PC-9 (cell line): ENCODE results near the gene ST7. TPM values are rescaled to one million over a fixed set of nuclear protein-coding genes. Genes with fewer than 3 reads are reported as not detected.

Experiments
- BruUV-seq: library from RNA; stranded (reverse); fragments of 400-500 nt; replicated peaks from 2 replicates; lab custom pipeline; 2021; lab: Mats Ljungman, UMichigan
- CTCF ChIA-PET: fragments of 300-600 bp; sonication (Branson Sonifier 250); formaldehyde crosslinking; loops from one replicate; lab custom pipeline; 2022; ENCODE audit warnings: antibody characterized with exemption; lab: Charles Lee
- POLR2A ChIA-PET: fragments of 300-600 bp; sonication (Branson Sonifier 250); formaldehyde crosslinking; loops from one replicate; lab custom pipeline; 2022; ENCODE audit warnings: antibody characterized with exemption; ENCODE audit not compliant: unreplicated experiment; lab: Charles Lee
- DNase-seq, 2 experiments: peaks; one replicate each; pipeline versions ENCODE4 v3.0.0 to v3.0.0-alpha.2; 2015 to 2022; ENCODE audit warnings: mixed read lengths in 1 of 2
- H2AFZ ChIP-seq: fragments of 200-600 bp; sonication (generic); 2 replicates; pipeline ENCODE4 v1.8.1; 2017; ENCODE audit warnings: antibody characterized with exemption
- H3F3A ChIP-seq: fragments of 200-600 bp; sonication (generic); 2 replicates; pipeline ENCODE4 v1.8.1; 2017; ENCODE audit warnings: antibody characterized with exemption, mild to moderate bottlenecking, low read depth; ENCODE audit not compliant: insufficient read depth
- H3K27ac ChIP-seq: fragments of 200-600 bp; sonication (generic); 2 replicates; pipeline ENCODE4 v1.6.1; 2016; ENCODE audit warnings: mixed run types
- H3K27me3 ChIP-seq: fragments of 200-600 bp; sonication (generic); 2 replicates; pipeline ENCODE4 v1.6.1; 2016; ENCODE audit warnings: low read depth, mixed run types; ENCODE audit not compliant: insufficient read depth
- H3K36me3 ChIP-seq: fragments of 200-600 bp; sonication (generic); 2 replicates; pipeline ENCODE4 v1.6.1; 2016; ENCODE audit warnings: low read depth, mixed run types
- H3K4me1 ChIP-seq: fragments of 200-600 bp; sonication (generic); replicated peaks from 2 replicates; pipeline ENCODE4 v1.6.1; 2016; ENCODE audit warnings: mixed run types; ENCODE audit not compliant: insufficient read depth
- H3K4me2 ChIP-seq: fragments of 200-600 bp; sonication (generic); 2 replicates; pipeline ENCODE4 v1.6.1; 2017; ENCODE audit warnings: mixed run types
- H3K4me3 ChIP-seq: fragments of 200-600 bp; sonication (generic); 2 replicates; pipeline ENCODE4 v1.6.1; 2016; ENCODE audit warnings: mixed run types
- H3K79me2 ChIP-seq: fragments of 200-600 bp; sonication (generic); 2 replicates; pipeline ENCODE4 v1.6.1; 2017; ENCODE audit warnings: low read depth, mixed run types
- H3K9me2 ChIP-seq: fragments of 200-600 bp; sonication (generic); 2 replicates; pipeline ENCODE4 v1.8.1; 2017; ENCODE audit warnings: mild to moderate bottlenecking; ENCODE audit not compliant: insufficient read depth
- H3K9me3 ChIP-seq: fragments of 200-600 bp; sonication (generic); 2 replicates; pipeline ENCODE4 v1.8.1; 2016; ENCODE audit warnings: low read depth; ENCODE audit not compliant: insufficient read depth
- H4K20me1 ChIP-seq: fragments of 200-600 bp; sonication (generic); 2 replicates; pipeline ENCODE4 v1.8.1; 2017; ENCODE audit not compliant: insufficient read depth
- CTCF ChIP-seq: fragments of 200-600 bp; sonication (generic); conservative IDR thresholded peaks from 2 replicates; pipeline ENCODE4 v1.6.1; 2017; ENCODE audit warnings: mixed run types, antibody characterized with exemption, mild to moderate bottlenecking, moderate library complexity
- EZH2 ChIP-seq: fragments of 200-600 bp; sonication (generic); IDR thresholded peaks from 2 replicates; pipeline ENCODE4 v1.8.0; 2017; ENCODE audit warnings: antibody characterized with exemption, low read depth
- intact Hi-C: fragments of 100-400 bp; cut with micrococcal nuclease; formaldehyde crosslinking; loops from one replicate; pipeline ENCODE4 v1.10.0; 2022; ENCODE audit not compliant: unreplicated experiment
- total RNA-seq: library from RNA; stranded (reverse); gene quantifications from 2 replicates; pipeline ENCODE4 v1.2.3, GENCODE V29; 2021

ST7 gene
- total RNA-seq, 1 experiment from 2014 or later = 25.8 TPM

GRCh38 chr7:117190746-117191435 lies 237.6 kb downstream of the ST7 start:
- BruUV-seq = no TSS peak
- POLR2A ChIA-PET = no interaction called here
- TF ChIP-seq CTCF = no peak
- TF ChIP-seq EZH2 = no peak

GRCh38 chr7:117192108-117192507 lies 238.8 kb downstream of the ST7 start:
- H4K20me1 ChIP-seq = no peaks in the 10 kb centered on the region
- H3K4me2 ChIP-seq = no peak overlapping the region
- no peak overlapping the region for H3K27ac ChIP-seq
- CTCF ChIA-PET = no interaction called here
- no peak for DNase-seq
- H3F3A ChIP-seq = no peaks in the 10 kb centered on the region
- no TSS peak for BruUV-seq
- no peak overlapping the region for H3K4me3 ChIP-seq
- no peaks in the 10 kb centered on the region for H3K9me3 ChIP-seq
- TF ChIP-seq CTCF (no peak), EZH2 (no peak)
- H3K79me2 ChIP-seq = no peaks in the 10 kb centered on the region
- no peak overlapping the region for H2AFZ ChIP-seq
- H3K4me1 ChIP-seq = no peaks in the 10 kb centered on the region
- H3K36me3 ChIP-seq = no peaks in the 10 kb centered on the region
- POLR2A ChIA-PET = no interaction called here
- H3K27me3 ChIP-seq = no peaks in the 10 kb centered on the region
- intact Hi-C loops = no loop called here
- H3K9me2 ChIP-seq = no peaks in the 10 kb centered on the region

More at GRCh38 chr7:117190746-117191435, 237.6 kb downstream of the ST7 start:
- H2AFZ ChIP-seq = no peak overlapping the region
- no peak overlapping the region for H3K27ac ChIP-seq
- no peak overlapping the region for H3K4me3 ChIP-seq
- no peaks in the 10 kb centered on the region for H3K27me3 ChIP-seq
- H3K36me3 ChIP-seq = no peaks in the 10 kb centered on the region
- H3F3A ChIP-seq = no peaks in the 10 kb centered on the region
- intact Hi-C loops = no loop called here
- DNase-seq = no peak
- H3K9me2 ChIP-seq = no peaks in the 10 kb centered on the region
- H4K20me1 ChIP-seq = no peaks in the 10 kb centered on the region
- no peaks in the 10 kb centered on the region for H3K79me2 ChIP-seq
- no peak overlapping the region for H3K4me2 ChIP-seq
- CTCF ChIA-PET = no interaction called here
- no peaks in the 10 kb centered on the region for H3K9me3 ChIP-seq
- H3K4me1 ChIP-seq = no peaks in the 10 kb centered on the region

GRCh38 chr7:117193564-117193963 lies 240.3 kb downstream of the ST7 start:
- H3K9me3 ChIP-seq = no peaks in the 10 kb centered on the region
- H3K27ac ChIP-seq = no peak overlapping the region
- POLR2A ChIA-PET = interaction anchor here (0.6 kb wide), 1 partner anchor 1133 kb away, joined by 3 read pairs; no protein-coding TSS in a partner anchor
- no peak for DNase-seq
- intact Hi-C loops = no loop called here
- no peak overlapping the region for H2AFZ ChIP-seq
- CTCF ChIA-PET = no interaction called here
- no peaks in the 10 kb centered on the region for H4K20me1 ChIP-seq
- H3K4me2 ChIP-seq = no peak overlapping the region
- no peak for TF ChIP-seq CTCF
- no peak for TF ChIP-seq EZH2
- no peaks in the 10 kb centered on the region for H3K79me2 ChIP-seq
- no peak overlapping the region for H3K4me3 ChIP-seq
- H3K9me2 ChIP-seq = no peaks in the 10 kb centered on the region
- BruUV-seq = no TSS peak
- H3K27me3 ChIP-seq = no peaks in the 10 kb centered on the region
- no peaks in the 10 kb centered on the region for H3K4me1 ChIP-seq
- H3K36me3 ChIP-seq = no peaks in the 10 kb centered on the region
- no peaks in the 10 kb centered on the region for H3F3A ChIP-seq
